Endothelial cell of coronary artery (primary cell): ENCODE data around the gene PLA2G4B. TPM values are rescaled to one million over a fixed set of nuclear protein-coding genes. Genes with fewer than 3 reads are reported as not detected.

Experiments used
- total RNA-seq: library from RNA; depleted of rRNA; stranded (reverse); fragments of >200 nt; gene quantifications from 2 replicates; pipeline ENCODE4 v1.2.3, GENCODE V29; 2014

Gene PLA2G4B
- 0.27 and 1.2 TPM in 2 replicates for total RNA-seq

DNA sequence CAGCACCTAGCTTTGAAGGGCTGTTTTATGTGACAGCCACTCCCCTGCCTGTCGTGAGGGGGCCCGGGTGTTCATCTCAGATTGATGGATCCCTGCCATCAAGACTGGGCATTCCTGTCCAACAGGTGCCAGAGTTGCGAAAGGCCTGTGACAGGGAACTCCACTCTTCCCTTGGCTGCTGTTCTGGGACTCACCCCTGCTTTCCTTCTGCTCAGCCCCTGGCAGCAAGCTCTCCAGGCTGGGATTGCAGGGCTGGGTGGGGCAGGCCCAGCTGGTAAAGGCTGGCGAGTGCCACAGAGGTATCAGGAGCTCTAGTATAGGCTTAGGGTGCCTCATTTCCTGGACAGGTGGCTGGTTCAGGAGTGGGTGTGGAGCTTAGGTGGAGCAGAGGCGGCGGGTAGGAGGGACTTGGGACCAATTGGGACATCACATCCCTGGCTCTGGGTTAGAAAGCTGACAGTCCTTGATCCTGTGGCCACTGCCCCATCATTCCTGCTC, at the start of gene PLA2G4B:
Gene PLA2G4B (plus strand): TSS at position 448 of the 498 bp plus-strand sequence. CDS start 67 bp downstream, outside the sequence.

GRCh38 chr15:41827880-41828806, 10.5 kb upstream of the PLA2G4B start, which contains the start of gene JMJD7:
JMJD7 (plus strand) TSS chr15:41828092; CDS start chr15:41828125, 33 bp downstream.

GRCh38 chr15:41893422-41894250, 55.0 kb downstream of the PLA2G4B start, which contains the start of gene SPTBN5:
SPTBN5 (minus strand) TSS chr15:41894053; CDS start chr15:41893497, 556 bp downstream.

Other genes starting within 250 kb of the PLA2G4B start
- gene MGA, start 178.4 kb upstream of the PLA2G4B start, total RNA-seq, result 22.5 and 41.9 TPM in 2 replicates
- 18.3 and 22.3 TPM in 2 replicates for gene MAPKBP1, start 64.4 kb upstream of the PLA2G4B start, total RNA-seq
- 2.5 and 2.7 TPM in 2 replicates for gene JMJD7, start 10.8 kb upstream of the PLA2G4B start, total RNA-seq
- 6.3 and 10.5 TPM in 2 replicates for gene SPTBN5, start 55.2 kb downstream of the PLA2G4B start, total RNA-seq
- gene EHD4, start 133.7 kb downstream of the PLA2G4B start, total RNA-seq, result 117 and 152 TPM in 2 replicates
- not detected in 2 replicates for gene PLA2G4E, start 182.2 kb downstream of the PLA2G4B start, total RNA-seq